OCI-LY1 (cell line): ENCODE data around the gene LGSN.

Experiments
- EZH2 ChIP-seq: fragments of 200-600 bp; sonication (generic), shearing (Covaris generic); IDR thresholded peaks from 2 replicates; pipeline ENCODE4 v1.8.0; 2017; ENCODE audit warnings: borderline replicate concordance, mixed run types, mild to moderate bottlenecking, antibody characterized with exemption, low read length, moderate library complexity, mixed read lengths
- TF ChIP-seq, protein P1 (sequence below): fragments of 200-600 bp; sonication (generic), shearing (Covaris generic); IDR thresholded peaks from 2 replicates; pipeline ENCODE4 v1.5.1; 2017; ENCODE audit warnings: mild to moderate bottlenecking, antibody characterized with exemption, low read length, moderate library complexity, mixed read lengths

DNA sequence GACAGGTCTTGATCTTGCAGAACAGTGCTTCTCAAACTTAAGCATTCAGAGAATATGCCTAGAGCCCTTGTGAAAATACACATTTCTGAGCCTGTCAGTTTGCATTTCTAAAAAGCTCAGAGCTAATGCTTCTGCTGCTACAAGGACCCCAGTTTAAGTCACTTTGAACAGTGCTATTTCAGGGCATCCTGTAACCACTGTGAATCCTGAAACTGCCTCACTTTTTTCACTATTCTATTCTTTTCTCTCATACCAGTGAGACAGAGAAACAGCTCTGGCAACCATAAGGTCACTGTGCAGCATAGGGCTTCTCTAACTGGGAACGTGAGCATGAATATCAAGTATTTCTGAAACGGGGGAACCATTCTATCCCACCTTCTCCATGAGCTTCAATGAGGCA lies 51.2 kb downstream of the LGSN start:
- TF ChIP-seq, protein P1, sequence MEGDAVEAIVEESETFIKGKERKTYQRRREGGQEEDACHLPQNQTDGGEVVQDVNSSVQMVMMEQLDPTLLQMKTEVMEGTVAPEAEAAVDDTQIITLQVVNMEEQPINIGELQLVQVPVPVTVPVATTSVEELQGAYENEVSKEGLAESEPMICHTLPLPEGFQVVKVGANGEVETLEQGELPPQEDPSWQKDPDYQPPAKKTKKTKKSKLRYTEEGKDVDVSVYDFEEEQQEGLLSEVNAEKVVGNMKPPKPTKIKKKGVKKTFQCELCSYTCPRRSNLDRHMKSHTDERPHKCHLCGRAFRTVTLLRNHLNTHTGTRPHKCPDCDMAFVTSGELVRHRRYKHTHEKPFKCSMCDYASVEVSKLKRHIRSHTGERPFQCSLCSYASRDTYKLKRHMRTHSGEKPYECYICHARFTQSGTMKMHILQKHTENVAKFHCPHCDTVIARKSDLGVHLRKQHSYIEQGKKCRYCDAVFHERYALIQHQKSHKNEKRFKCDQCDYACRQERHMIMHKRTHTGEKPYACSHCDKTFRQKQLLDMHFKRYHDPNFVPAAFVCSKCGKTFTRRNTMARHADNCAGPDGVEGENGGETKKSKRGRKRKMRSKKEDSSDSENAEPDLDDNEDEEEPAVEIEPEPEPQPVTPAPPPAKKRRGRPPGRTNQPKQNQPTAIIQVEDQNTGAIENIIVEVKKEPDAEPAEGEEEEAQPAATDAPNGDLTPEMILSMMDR: no peak
- no peak for TF ChIP-seq EZH2
